Thyroid gland (tissue), 4 donors: ENCODE data around the gene TXNDC11.

Source experiments
- POLR2A ChIP-seq, 2 donors: fragments of 450-650 bp; IDR thresholded peaks; one replicate each; pipeline ENCODE4 v1.6.1; 2017; ENCODE audit warnings: antibody characterized with exemption in 2 of 2, mild to moderate bottlenecking in 2 of 2, moderate library complexity in 1 of 2
- TF ChIP-seq, protein P1 (sequence below), 6 experiments: fragments of 200-600 bp in 3 of 6; fragments of 450-650 bp in 3 of 6; sonication (generic) in 3 of 6; IDR thresholded peaks; one replicate each; pipeline ENCODE4 v1.5.1; 2016 to 2019; ENCODE audit warnings: antibody characterized with exemption in 6 of 6, mild to moderate bottlenecking in 2 of 6, inconsistent platforms in 1 of 6, moderate library complexity in 1 of 6

DNA sequence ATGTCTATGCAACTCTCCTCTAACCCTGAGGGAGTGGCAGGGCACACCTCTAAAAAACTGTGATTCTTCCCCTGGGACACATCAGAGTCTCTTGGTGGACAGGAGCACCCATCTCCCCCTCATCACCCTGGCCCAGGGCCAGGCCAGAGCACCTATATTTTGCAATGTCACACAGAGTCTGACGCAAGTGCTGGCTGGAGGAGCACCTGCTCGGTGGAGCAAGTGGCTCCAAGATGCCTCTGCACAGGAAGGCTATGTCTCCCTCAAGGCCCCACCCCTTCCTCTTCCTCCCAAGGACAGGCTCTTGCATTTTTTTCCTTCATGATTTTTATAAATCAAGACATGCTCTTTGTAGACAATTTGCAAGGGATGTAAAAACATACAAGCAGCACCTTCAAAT lies 61.1 kb downstream of the TXNDC11 start:
- TF ChIP-seq, protein P1, sequence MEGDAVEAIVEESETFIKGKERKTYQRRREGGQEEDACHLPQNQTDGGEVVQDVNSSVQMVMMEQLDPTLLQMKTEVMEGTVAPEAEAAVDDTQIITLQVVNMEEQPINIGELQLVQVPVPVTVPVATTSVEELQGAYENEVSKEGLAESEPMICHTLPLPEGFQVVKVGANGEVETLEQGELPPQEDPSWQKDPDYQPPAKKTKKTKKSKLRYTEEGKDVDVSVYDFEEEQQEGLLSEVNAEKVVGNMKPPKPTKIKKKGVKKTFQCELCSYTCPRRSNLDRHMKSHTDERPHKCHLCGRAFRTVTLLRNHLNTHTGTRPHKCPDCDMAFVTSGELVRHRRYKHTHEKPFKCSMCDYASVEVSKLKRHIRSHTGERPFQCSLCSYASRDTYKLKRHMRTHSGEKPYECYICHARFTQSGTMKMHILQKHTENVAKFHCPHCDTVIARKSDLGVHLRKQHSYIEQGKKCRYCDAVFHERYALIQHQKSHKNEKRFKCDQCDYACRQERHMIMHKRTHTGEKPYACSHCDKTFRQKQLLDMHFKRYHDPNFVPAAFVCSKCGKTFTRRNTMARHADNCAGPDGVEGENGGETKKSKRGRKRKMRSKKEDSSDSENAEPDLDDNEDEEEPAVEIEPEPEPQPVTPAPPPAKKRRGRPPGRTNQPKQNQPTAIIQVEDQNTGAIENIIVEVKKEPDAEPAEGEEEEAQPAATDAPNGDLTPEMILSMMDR (IDR thresholded peaks at IDR 0.05) = no peak
- TF ChIP-seq POLR2A (IDR thresholded peaks at IDR 0.05) = no peak
